DMS 273 treated with DMSO at 0.1 percent for 48 hours (cell line): Measurements from ENCODE around the gene MRPL39.

Source experiments
- DNase-seq: peaks from one replicate; lab custom pipeline; 2025; lab: John Stamatoyannopoulos, UW

Gene MRPL39

GRCh38 chr21:25568246-25568645, 39.0 kb downstream of the MRPL39 start:
- DNase-seq: no peak

GRCh38 chr21:25567472-25567871, 39.8 kb downstream of the MRPL39 start:
- DNase-seq: no peak

GRCh38 chr21:25566645-25567044, 40.6 kb downstream of the MRPL39 start:
- DNase-seq: no peak

GRCh38 chr21:25565272-25566211, 41.7 kb downstream of the MRPL39 start:
- no peak for DNase-seq

GRCh38 chr21:25564349-25564948, 42.8 kb downstream of the MRPL39 start:
- no peak for DNase-seq

GRCh38 chr21:25563361-25564116, 43.7 kb downstream of the MRPL39 start:
- DNase-seq: no peak

- DNase-seq: no peak
Observed at GRCh38 chr21:25562660-25563059, 44.6 kb downstream of the MRPL39 start.

- DNase-seq: no peak
Observed at GRCh38 chr21:25561668-25562641, 45.3 kb downstream of the MRPL39 start.

GRCh38 chr21:25560891-25561290, 46.4 kb downstream of the MRPL39 start:
- no peak for DNase-seq

GRCh38 chr21:25560271-25560685, 47.0 kb downstream of the MRPL39 start:
- no peak for DNase-seq

GRCh38 chr21:25559746-25560145, 47.5 kb downstream of the MRPL39 start:
- DNase-seq: no peak

GRCh38 chr21:25558123-25558522, 49.2 kb downstream of the MRPL39 start:
- no peak for DNase-seq

- DNase-seq: no peak
Observed at GRCh38 chr21:25557180-25557579, 50.1 kb downstream of the MRPL39 start.

GRCh38 chr21:25556091-25556490, 51.2 kb downstream of the MRPL39 start:
- no peak for DNase-seq

- no peak for DNase-seq
Observed at GRCh38 chr21:25555492-25555891, 51.8 kb downstream of the MRPL39 start.

- no peak for DNase-seq
Observed at GRCh38 chr21:25552856-25553255, 54.4 kb downstream of the MRPL39 start.

- no peak for DNase-seq
Observed at GRCh38 chr21:25551569-25551968, 55.7 kb downstream of the MRPL39 start.

GRCh38 chr21:25550352-25551120, 56.7 kb downstream of the MRPL39 start:
- DNase-seq: no peak

GRCh38 chr21:25541042-25541441, 66.2 kb downstream of the MRPL39 start:
- DNase-seq: no peak

GRCh38 chr21:25539606-25540005, 67.7 kb downstream of the MRPL39 start:
- DNase-seq: no peak

GRCh38 chr21:25537174-25537573, 70.1 kb downstream of the MRPL39 start:
- no peak for DNase-seq
